GM13976 (cell line): ENCODE measurements around the gene ZRSR2.

Source experiments
- DNase-seq: peaks from one replicate; pipeline ENCODE4 v3.0.0; 2012; ENCODE audit warnings: low spot score
- in situ Hi-C: fragments of 300-500 bp; cut with MboI; formaldehyde crosslinking; loops from one replicate; pipeline ENCODE4 v1.12.0; 2022; ENCODE audit warnings: low sequenced_read_pairs, mixed read lengths, inconsistent platforms; ENCODE audit not compliant: unreplicated experiment
- TF ChIP-seq, protein P1 (sequence below): IDR thresholded peaks from 2 replicates; pipeline ENCODE4 v1.5.1; 2012; ENCODE audit warnings: borderline replicate concordance, mild to moderate bottlenecking; ENCODE audit not compliant: insufficient read depth; ENCODE audit errors: extremely low read depth, missing control alignments, control extremely low read depth

The ZRSR2 gene

DNA sequence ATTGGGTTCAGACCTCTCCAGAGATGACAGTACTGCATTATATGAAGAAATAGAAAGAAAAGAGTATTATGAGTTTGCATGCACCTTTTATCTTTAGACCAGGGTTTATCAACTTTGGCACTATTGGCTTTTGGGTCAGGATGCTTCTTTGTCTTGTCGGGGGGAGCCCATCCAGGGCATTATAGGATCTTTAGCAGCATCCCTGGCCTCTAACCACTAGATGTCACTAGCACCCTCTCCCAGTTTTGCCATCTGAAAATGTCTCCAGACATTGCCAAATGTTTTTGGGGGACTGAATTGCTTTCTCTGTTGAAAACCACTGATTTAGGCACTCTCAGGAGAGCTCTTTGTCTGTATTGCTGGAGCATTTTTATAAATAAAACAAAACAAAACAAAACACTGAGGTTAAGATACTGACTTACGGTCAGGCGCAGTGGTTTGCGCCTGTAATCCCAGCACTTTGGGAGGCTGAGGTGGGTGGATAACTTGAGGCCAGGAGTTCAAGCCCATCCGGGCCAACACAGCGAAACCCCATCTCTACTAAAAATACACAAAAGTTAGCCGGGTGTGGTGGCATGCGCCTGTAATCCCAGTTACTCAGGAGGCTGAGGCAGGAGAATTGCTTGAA is 28.6 kb upstream of the ZRSR2 start:
- DNase-seq, result peak; percentile 58
- TF ChIP-seq, protein P1, sequence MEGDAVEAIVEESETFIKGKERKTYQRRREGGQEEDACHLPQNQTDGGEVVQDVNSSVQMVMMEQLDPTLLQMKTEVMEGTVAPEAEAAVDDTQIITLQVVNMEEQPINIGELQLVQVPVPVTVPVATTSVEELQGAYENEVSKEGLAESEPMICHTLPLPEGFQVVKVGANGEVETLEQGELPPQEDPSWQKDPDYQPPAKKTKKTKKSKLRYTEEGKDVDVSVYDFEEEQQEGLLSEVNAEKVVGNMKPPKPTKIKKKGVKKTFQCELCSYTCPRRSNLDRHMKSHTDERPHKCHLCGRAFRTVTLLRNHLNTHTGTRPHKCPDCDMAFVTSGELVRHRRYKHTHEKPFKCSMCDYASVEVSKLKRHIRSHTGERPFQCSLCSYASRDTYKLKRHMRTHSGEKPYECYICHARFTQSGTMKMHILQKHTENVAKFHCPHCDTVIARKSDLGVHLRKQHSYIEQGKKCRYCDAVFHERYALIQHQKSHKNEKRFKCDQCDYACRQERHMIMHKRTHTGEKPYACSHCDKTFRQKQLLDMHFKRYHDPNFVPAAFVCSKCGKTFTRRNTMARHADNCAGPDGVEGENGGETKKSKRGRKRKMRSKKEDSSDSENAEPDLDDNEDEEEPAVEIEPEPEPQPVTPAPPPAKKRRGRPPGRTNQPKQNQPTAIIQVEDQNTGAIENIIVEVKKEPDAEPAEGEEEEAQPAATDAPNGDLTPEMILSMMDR, result peak; percentile 62
- in situ Hi-C loops, result loop anchor here (25.0 kb wide), 1 partner anchor 676 kb away; no protein-coding TSS in a partner anchor

DNA sequence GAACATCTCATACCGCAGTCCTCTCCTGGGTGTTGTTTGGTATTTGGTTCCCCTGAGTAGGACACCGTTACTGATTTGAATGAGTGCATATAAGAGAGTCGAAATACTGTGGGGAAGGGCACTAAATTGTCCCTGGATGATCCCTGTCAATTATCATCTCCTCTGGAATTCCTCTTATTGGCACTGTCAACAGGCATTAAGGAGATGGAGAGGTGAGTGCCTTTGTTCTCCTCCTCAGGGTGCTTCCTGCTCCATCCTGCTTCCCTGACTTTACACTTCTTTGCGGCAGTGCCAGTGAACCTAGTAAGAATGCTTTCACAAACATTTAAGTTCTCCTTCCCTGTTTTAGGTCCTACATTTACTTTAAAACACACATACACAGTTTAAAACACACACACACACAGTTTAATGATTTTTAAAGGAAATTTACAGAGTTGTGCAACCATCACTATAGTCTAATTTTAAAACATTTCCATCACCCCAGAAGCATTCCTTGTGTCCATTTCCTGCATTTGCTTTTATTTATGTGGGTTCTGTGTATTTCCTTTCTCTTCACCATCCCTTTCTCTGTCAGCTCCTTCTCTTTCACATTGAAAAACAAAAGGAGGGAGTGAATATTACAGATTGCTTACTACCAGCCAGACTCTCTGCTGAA is 20.9 kb upstream of the ZRSR2 start:
- TF ChIP-seq, protein P1, result no peak
- in situ Hi-C loops, result loop anchor here (25.0 kb wide), 1 partner anchor 668 kb away; no protein-coding TSS in a partner anchor
- no peak for DNase-seq

DNA sequence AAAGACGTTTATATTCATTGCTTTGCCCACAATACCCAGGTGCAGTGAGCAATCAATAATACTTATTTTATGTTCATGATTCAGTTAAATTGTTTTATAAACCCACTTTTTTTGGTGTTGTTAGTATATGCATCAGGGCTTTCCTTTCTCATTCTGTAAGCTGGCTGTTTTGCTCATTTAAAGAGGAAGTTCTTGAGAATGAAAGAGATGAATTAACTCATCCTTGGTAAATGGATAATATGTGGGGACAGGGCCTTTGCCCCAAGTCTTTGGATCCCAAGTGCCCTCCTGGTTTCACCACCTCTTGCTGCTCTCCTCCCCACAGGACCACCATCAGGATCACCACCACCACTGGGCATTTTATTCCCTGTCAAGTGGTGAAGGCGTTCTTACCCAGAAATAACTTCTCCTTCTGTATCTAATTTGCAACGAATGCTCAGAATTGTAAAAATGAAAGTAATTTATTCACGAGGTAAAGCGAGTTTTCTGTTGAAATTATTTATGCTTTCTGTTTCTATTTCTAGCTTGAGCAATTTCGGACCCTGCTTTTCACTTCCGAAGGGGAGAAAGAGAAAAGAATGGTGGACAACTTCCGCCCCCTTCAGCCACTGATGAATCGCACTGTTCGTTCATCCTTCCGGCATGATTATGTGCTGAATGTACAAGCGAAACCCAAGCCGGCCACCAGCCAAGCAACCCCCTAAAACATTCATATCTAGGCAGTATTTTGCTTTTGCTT is 8.2 kb upstream of the ZRSR2 start:
- TF ChIP-seq, protein P1, result no peak
- DNase-seq, result peak; percentile 59
- in situ Hi-C loops, result no loop called here

DNA sequence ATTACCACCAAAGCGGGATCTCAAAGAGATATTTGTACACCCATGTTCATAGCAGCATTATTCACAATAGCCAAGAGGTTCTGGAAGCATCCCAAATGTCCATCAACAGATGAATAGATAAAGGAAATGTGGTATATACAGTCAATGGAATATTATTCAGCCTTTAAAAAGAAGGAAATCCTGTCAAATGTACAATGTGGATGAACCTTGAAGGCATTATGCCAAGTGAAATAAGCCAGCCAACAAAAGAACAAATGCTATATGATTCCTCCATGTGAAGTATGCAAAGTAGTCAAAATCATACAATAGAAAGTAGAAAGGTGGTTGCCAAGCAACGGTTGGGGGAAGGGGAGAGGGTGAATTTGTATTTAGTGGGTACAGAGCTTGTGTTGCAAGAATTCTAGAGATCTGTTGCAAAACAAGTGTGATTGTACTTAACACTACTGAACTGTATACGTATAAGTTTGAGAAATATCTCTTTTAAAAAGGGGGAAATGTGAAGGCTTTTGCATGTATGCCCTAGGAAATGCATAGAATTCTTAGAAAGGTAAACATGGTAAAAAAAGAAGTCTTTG is 5.0 kb upstream of the ZRSR2 start:
- in situ Hi-C loops, result no loop called here
- no peak for DNase-seq
- TF ChIP-seq, protein P1, result no peak

DNA sequence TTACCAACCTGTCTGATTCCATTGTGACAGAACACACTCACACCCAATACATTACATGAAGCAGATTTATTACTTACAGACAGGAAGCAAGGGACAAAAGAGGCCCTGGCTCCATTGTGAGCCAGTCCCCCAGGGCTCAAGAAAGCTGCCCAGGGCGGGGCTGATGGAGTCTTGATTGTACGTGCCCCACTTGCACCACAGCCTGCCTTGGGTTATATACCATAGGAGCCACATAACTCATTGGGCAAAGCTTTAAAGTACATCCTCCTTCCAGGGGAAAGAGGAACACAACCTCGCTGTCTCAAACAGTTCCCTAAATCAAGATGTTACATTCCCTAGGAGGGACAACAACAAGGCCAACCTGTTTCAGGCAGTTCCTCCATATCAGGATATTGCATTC is 3.4 kb upstream of the ZRSR2 start:
- DNase-seq, result no peak
- in situ Hi-C loops, result no loop called here
- TF ChIP-seq, protein P1, result no peak

DNA sequence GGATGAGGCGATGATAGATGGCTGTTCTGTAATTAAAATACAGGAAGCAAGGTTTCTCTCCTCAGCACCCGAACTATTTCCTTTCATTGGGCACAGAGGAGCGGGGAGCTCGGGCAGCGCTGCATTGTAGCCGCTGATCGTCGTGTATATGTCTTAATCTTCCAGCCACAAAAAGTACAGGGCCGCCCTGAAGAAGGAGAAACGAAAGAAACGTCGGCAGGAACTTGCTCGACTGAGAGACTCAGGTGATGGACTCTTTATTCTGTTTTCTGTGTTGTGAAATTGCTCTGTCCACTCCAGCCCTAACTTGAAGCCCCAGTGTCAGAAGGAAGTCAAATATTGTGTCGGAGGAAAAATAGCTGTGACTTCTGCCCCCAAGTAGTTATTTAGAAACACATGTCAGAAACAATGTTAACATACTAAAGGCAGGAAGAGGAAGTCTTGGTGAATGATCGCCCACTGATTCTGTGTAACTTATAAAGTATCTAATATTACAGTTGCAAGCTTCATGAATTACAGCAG is 546 bp downstream of the ZRSR2 start:
- TF ChIP-seq, protein P1, result no peak
- peak; percentile 35 for DNase-seq
- in situ Hi-C loops, result no loop called here
